ENCODE data around the gene GNG5.
"Not testable (repeated sequence)": the region's sequence is repeated elsewhere in the genome, so short reads cannot be mapped to it uniquely, and the experiment has no call there.

GNG5 gene

GRCh38 chr1:84488107-84488506 lies 18.3 kb downstream of the GNG5 start:
- no peak for DNase-seq (ENCODE audit: low spot score)

DNA sequence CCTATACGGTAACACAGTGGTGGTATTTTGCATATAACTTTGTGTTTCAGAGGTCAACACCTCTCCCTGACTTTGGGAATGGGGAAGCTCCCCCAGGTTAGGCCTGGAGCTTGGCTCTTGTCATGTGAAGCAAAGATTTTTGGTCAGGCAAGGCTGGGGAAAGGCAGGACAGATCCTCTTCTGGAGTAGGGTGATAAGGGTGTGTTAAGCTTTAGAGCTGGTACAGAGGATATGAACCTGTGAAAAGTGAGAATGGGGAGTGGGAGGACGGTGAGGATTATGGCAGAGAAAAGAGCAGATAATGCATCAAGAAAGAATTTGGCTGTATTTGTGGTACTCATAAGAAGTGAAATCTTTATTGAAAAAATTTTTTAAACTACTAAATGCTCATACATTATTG lies 25.1 kb downstream of the GNG5 start:
- no peak for DNase-seq (ENCODE audit: low spot score)

DNA sequence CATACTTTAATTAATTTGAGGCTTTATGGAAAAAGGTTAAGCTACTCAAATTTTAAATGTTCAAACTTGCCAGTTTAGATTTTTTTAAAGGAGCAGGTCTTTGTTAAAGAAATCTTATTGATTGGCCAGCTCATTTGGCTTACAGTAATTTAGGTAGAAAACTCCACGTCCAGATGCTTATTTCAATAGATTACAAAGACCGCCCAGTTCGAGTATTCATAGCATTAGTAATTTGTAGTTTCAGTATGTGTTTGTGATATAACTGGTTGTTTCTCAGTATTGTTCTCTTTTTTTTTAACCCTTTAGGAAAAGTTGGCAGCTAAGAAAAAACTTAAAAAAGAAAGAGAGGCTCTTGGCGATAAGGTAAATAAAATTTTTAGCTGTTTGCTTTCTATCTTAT lies 25.7 kb downstream of the GNG5 start:
- DNase-seq (ENCODE audit: low spot score) = no peak

GRCh38 chr1:84479998-84480397 lies 26.4 kb downstream of the GNG5 start:
- no peak for DNase-seq (ENCODE audit: low spot score)

DNA sequence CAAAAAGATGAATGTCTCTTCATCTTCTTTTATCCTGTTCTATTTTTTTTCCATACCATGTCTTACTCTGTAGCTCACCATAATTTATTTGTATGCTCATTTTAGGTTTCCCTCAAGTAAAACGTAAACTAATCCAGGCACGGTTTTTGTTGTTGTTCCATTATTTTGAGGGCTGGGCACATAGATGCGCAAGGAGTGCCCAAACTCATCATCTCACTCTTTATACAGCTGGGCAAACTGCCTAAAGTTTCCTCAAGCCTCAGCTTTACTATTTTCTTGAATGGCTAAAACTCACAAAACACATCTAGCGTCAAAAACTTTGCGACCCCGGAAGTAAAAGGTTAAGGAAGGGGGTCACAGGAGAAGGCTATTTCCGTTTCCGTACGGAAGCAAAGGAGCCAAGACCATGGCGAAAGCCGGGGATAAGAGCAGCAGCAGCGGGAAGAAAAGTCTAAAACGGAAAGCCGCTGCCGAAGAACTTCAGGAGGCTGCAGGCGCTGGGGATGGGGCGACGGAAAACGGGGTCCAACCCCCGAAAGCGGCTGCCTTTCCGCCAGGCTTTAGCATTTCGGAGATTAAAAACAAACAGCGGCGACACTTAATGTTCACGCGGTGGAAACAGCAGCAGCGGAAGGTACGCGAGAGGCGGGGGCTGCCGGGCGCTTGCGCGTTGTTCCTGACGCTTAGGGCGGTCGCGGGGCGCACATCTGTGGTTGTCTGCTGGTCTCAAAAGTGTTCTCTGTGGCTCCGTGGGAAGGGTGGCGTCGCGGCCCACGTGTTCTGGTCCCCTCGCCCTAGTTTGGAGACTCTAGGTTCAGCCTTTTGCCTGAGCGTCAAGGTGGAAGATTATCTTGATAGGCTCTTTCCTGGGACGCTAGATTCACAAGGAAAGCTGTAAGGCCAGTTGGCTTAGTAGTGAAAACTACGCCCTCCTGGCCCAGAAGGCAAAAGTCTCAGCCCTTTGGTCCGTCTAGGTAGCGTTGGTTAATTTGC lies 27.2 kb downstream of the GNG5 start, which contains the start of gene RPF1:
RPF1 (plus strand) TSS at position 391 of the 993 bp plus-strand sequence; CDS start at position 407, 16 bp downstream.
- DNase-seq (ENCODE audit: low spot score) = peak; percentile 51

GRCh38 chr1:84476225-84476624 lies 30.2 kb downstream of the GNG5 start:
- no peak for DNase-seq (ENCODE audit: low spot score)

- no peak for DNase-seq (ENCODE audit: low spot score)
Observed at GRCh38 chr1:84467298-84467697, 39.1 kb downstream of the GNG5 start.

GRCh38 chr1:84462118-84462517 lies 44.3 kb downstream of the GNG5 start:
- DNase-seq (ENCODE audit: low spot score) = no peak

DNA sequence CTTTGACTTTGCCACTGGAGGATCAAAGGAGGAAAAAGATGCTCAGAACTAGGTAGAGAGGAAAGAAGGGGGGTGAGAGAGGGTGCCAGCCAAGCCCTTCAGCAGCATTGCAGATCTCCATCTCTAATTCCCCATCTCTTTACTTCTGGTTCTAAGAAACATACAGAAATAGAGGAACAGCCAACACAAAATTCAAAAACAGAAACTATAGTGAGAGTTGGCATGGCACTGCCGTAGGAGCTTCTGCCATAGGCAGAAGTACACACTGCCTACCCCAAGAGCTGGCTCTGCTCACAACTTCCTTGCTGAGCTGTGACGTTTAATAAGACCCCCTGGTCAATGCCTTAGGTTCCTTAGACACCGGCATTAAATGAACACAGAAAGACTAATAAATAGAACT lies 53.9 kb downstream of the GNG5 start:
- DNase-seq (ENCODE audit: low spot score) = no peak

DNA sequence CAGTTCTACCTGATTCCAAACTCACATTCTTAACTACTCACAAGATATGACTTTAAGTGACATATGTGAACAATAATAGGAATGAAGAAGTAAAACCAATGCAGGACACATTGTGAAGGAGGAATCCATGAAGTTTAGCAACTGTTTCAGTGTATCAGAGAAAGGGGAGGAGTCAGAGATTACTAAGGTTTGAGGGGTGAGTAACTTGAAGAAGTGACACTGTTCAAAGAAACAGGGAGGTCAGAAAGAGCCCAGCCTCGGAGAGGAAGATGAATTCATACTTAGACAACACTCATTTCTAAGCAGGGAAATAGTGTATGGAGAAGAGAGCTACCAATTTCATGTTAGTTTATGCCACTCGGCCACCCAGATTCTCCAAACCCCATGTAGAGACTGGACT lies 55.5 kb downstream of the GNG5 start:
- DNase-seq (ENCODE audit: low spot score) = no peak

GRCh38 chr1:84448704-84449103 lies 57.7 kb downstream of the GNG5 start:
- DNase-seq (ENCODE audit: low spot score) = not testable (repeated sequence)
